ENCODE measurements around the gene CMC2. TPM values are rescaled to one million over a fixed set of nuclear protein-coding genes. Genes with fewer than 3 reads are reported as not detected.

CMC2 gene
- polyA plus RNA-seq, 1 donor (not counting 4 experiments of a cell fraction or from before 2014, with no cell fraction given) = 91.8 TPM

- no peak for FAIRE-seq
- Histone ChIP-seq H3K27me3 (ENCODE audit: control insufficient read depth, extremely low read depth, insufficient read depth, low read length) (no peaks in the 10 kb centered on the region), H3K9ac (ENCODE audit: control insufficient read depth, extremely low read depth, insufficient read depth, low read length) (no peak overlapping the region), H2AFZ (ENCODE audit: control insufficient read depth, low read length) (no peak overlapping the region), H3K4me3 (ENCODE audit: control insufficient read depth in 2 of 3, extremely low read depth in 1 of 3, insufficient read depth in 2 of 3, low read depth in 1 of 3, low read length in 3 of 3) (no peak overlapping the region), H3K79me2 (ENCODE audit: control insufficient read depth, insufficient read depth, low read length) (no peaks in the 10 kb centered on the region), H3K36me3 (ENCODE audit: control insufficient read depth in 2 of 2, extremely low read depth in 1 of 2, insufficient read depth in 2 of 2, low read length in 2 of 2) (no peaks in the 10 kb centered on the region), H3K27ac (ENCODE audit: control insufficient read depth, insufficient read depth, low read length) (no peak overlapping the region), H3K9me3 (ENCODE audit: control insufficient read depth, low read depth, low read length) (no peaks in the 10 kb centered on the region), H3K4me2 (ENCODE audit: control insufficient read depth, extremely low read depth, insufficient read depth, low read depth, low read length) (no peak overlapping the region), H4K20me1 (ENCODE audit: control insufficient read depth, extremely low read depth, insufficient read depth, low read length) (no peaks in the 10 kb centered on the region), H3K4me1 (ENCODE audit: control insufficient read depth, extremely low read depth, insufficient read depth, low read length) (no peaks in the 10 kb centered on the region), H3K9me1 (ENCODE audit: control insufficient read depth, extremely low read depth, insufficient read depth, low read length) (no peaks in the 10 kb centered on the region)
- no peak for TF ChIP-seq EZH2 (IDR thresholded peaks at IDR 0.05; ENCODE audit: low read length)
- no peak for TF ChIP-seq CTCF (optimal IDR thresholded peaks at IDR 0.05 in 1 of 3, IDR thresholded peaks at IDR 0.05 in 1 of 3, conservative IDR thresholded peaks at IDR 0.05 in 1 of 3; ENCODE audit: extremely low read depth in 1 of 3, insufficient read depth in 2 of 3, low read length in 3 of 3)
- dilution Hi-C loops (cut with MboI; ENCODE audit: extremely low pct_ligation_motif_present, low sequenced_read_pairs) = no loop called here
- no peak for DNase-seq (ENCODE audit: low read depth, low spot score)
These were observed 43.8 kb downstream of the CMC2 start for GRCh38 chr16:80962879-80963278.

- H3K4me1 ChIP-seq (ENCODE audit: control insufficient read depth, extremely low read depth, insufficient read depth, low read length) = peaks cover 4% of the 10 kb centered on the region
- H3K9me1 ChIP-seq (ENCODE audit: control insufficient read depth, extremely low read depth, insufficient read depth, low read length) = no peaks in the 10 kb centered on the region
- H3K27ac ChIP-seq (ENCODE audit: control insufficient read depth, insufficient read depth, low read length) = no peak overlapping the region
- TF ChIP-seq CTCF (optimal IDR thresholded peaks at IDR 0.05 in 1 of 3, IDR thresholded peaks at IDR 0.05 in 1 of 3, conservative IDR thresholded peaks at IDR 0.05 in 1 of 3; ENCODE audit: extremely low read depth in 1 of 3, insufficient read depth in 2 of 3, low read length in 3 of 3) (no peak), EZH2 (IDR thresholded peaks at IDR 0.05; ENCODE audit: low read length) (no peak)
- H4K20me1 ChIP-seq (ENCODE audit: control insufficient read depth, extremely low read depth, insufficient read depth, low read length) = no peaks in the 10 kb centered on the region
- H3K9ac ChIP-seq (ENCODE audit: control insufficient read depth, extremely low read depth, insufficient read depth, low read length) = no peak overlapping the region
- H3K27me3 ChIP-seq (ENCODE audit: control insufficient read depth, extremely low read depth, insufficient read depth, low read length) = no peaks in the 10 kb centered on the region
- FAIRE-seq (no peak), DNase-seq (ENCODE audit: low read depth, low spot score) (no peak)
- H3K36me3 ChIP-seq (ENCODE audit: control insufficient read depth in 2 of 2, extremely low read depth in 1 of 2, insufficient read depth in 2 of 2, low read length in 2 of 2) = no peaks in the 10 kb centered on the region
- H3K4me2 ChIP-seq (ENCODE audit: control insufficient read depth, extremely low read depth, insufficient read depth, low read depth, low read length) = no peak overlapping the region
- H3K79me2 ChIP-seq (ENCODE audit: control insufficient read depth, insufficient read depth, low read length) = no peaks in the 10 kb centered on the region
- H3K4me3 ChIP-seq (ENCODE audit: control insufficient read depth in 2 of 3, extremely low read depth in 1 of 3, insufficient read depth in 2 of 3, low read depth in 1 of 3, low read length in 3 of 3) = no peak overlapping the region
- dilution Hi-C loops (cut with MboI; ENCODE audit: extremely low pct_ligation_motif_present, low sequenced_read_pairs) = no loop called here
- no peak overlapping the region for H2AFZ ChIP-seq (ENCODE audit: control insufficient read depth, low read length)
- no peaks in the 10 kb centered on the region for H3K9me3 ChIP-seq (ENCODE audit: control insufficient read depth, low read depth, low read length)
These were observed 48.4 kb downstream of the CMC2 start for GRCh38 chr16:80958284-80958683.
